Activated CD4-positive, alpha-beta T cell treated with anti-CD3 and anti-CD28 coated beads, Interleukin-2, amount 50 U/mL, for 16 hours (primary cell): ENCODE data around the gene NTMT1.

Source experiments
- DNase-seq: peaks from one replicate; pipeline ENCODE4 v3.0.0-alpha.2; 2020

NTMT1 gene

GRCh38 chr9:129637673-129638439, 11.9 kb downstream of the NTMT1 start:
- no peak for DNase-seq

GRCh38 chr9:129639034-129639630, 13.2 kb downstream of the NTMT1 start:
- DNase-seq, result no peak

- DNase-seq, result no peak
Measured at GRCh38 chr9:129639756-129640085, 13.8 kb downstream of the NTMT1 start.

GRCh38 chr9:129640086-129640870, 14.3 kb downstream of the NTMT1 start:
- no peak for DNase-seq

- no peak for DNase-seq
Measured at GRCh38 chr9:129640871-129641749, 15.1 kb downstream of the NTMT1 start.

GRCh38 chr9:129641750-129642585, 16.0 kb downstream of the NTMT1 start, which contains the start of gene ASB6:
TSS of gene ASB6 (minus strand) at chr9:129642151. CDS start at chr9:129641999, 152 bp downstream.
- peak; percentile 95 for DNase-seq

GRCh38 chr9:129643706-129644105, 17.7 kb downstream of the NTMT1 start:
- no peak for DNase-seq

- no peak for DNase-seq
Measured at GRCh38 chr9:129644365-129644764, 18.4 kb downstream of the NTMT1 start.

GRCh38 chr9:129644902-129645301, 18.9 kb downstream of the NTMT1 start:
- no peak for DNase-seq

GRCh38 chr9:129646252-129646651, 20.3 kb downstream of the NTMT1 start:
- no peak for DNase-seq

- no peak for DNase-seq
Measured at GRCh38 chr9:129646654-129647053, 20.7 kb downstream of the NTMT1 start.

GRCh38 chr9:129647635-129648034, 21.7 kb downstream of the NTMT1 start:
- DNase-seq, result no peak

- DNase-seq, result no peak
Measured at GRCh38 chr9:129648092-129648763, 22.3 kb downstream of the NTMT1 start.

GRCh38 chr9:129648764-129649115, 22.8 kb downstream of the NTMT1 start:
- DNase-seq, result no peak

GRCh38 chr9:129649726-129650679, 24.0 kb downstream of the NTMT1 start:
- DNase-seq, result no peak

- no peak for DNase-seq
Measured at GRCh38 chr9:129650680-129651235, 24.8 kb downstream of the NTMT1 start.

- DNase-seq, result no peak
Measured at GRCh38 chr9:129653823-129654553, 28.0 kb downstream of the NTMT1 start.

- DNase-seq, result no peak
Measured at GRCh38 chr9:129654554-129655040, 28.6 kb downstream of the NTMT1 start.

- DNase-seq, result no peak
Measured at GRCh38 chr9:129655154-129655553, 29.2 kb downstream of the NTMT1 start.
